ENCODE measurements around the gene HDAC4. TPM values are rescaled to one million over a fixed set of nuclear protein-coding genes. Genes with fewer than 3 reads are reported as not detected.

The HDAC4 gene
- total RNA-seq, 1 experiment from 2014 or later = 4.5 TPM

GRCh38 chr2:239095460-239096081 is 305.2 kb downstream of the HDAC4 start:
- no peak for DNase-seq (ENCODE audit: low spot score)
- in situ Hi-C loops (cut with HindIII; ENCODE audit: low sequenced_read_pairs) = no loop called here

- DNase-seq (ENCODE audit: low spot score) = no peak
- in situ Hi-C loops (cut with HindIII; ENCODE audit: low sequenced_read_pairs) = no loop called here
Measured at GRCh38 chr2:239094867-239095266, 306.0 kb downstream of the HDAC4 start.

GRCh38 chr2:239093952-239094351 is 306.9 kb downstream of the HDAC4 start:
- no peak for DNase-seq (ENCODE audit: low spot score)
- in situ Hi-C loops (cut with HindIII; ENCODE audit: low sequenced_read_pairs) = no loop called here

- in situ Hi-C loops (cut with HindIII; ENCODE audit: low sequenced_read_pairs) = no loop called here
Measured at GRCh38 chr2:239093542-239093941, 307.3 kb downstream of the HDAC4 start.

GRCh38 chr2:239092571-239093294 is 308.1 kb downstream of the HDAC4 start:
- in situ Hi-C loops (cut with HindIII; ENCODE audit: low sequenced_read_pairs) = no loop called here
- DNase-seq (ENCODE audit: low spot score) = peak; percentile 19

More at GRCh38 chr2:239093542-239093941, 307.3 kb downstream of the HDAC4 start:
- no peak for DNase-seq (ENCODE audit: low spot score)

- in situ Hi-C loops (cut with HindIII; ENCODE audit: low sequenced_read_pairs) = no loop called here
Measured at GRCh38 chr2:239089884-239090283, 310.9 kb downstream of the HDAC4 start.

GRCh38 chr2:239087046-239087710 is 313.6 kb downstream of the HDAC4 start:
- in situ Hi-C loops (cut with HindIII; ENCODE audit: low sequenced_read_pairs) = no loop called here
- DNase-seq (ENCODE audit: low spot score) = no peak

More at GRCh38 chr2:239089884-239090283, 310.9 kb downstream of the HDAC4 start:
- no peak for DNase-seq (ENCODE audit: low spot score)

- in situ Hi-C loops (cut with HindIII; ENCODE audit: low sequenced_read_pairs) = no loop called here
Measured at GRCh38 chr2:239086325-239087020, 314.3 kb downstream of the HDAC4 start.

GRCh38 chr2:239085201-239085992 is 315.4 kb downstream of the HDAC4 start:
- in situ Hi-C loops (cut with HindIII; ENCODE audit: low sequenced_read_pairs) = no loop called here
- DNase-seq (ENCODE audit: low spot score) = no peak

More at GRCh38 chr2:239086325-239087020, 314.3 kb downstream of the HDAC4 start:
- DNase-seq (ENCODE audit: low spot score) = no peak

- no peak for DNase-seq (ENCODE audit: low spot score)
- in situ Hi-C loops (cut with HindIII; ENCODE audit: low sequenced_read_pairs) = no loop called here
Measured at GRCh38 chr2:239084007-239084406, 316.8 kb downstream of the HDAC4 start.

- in situ Hi-C loops (cut with HindIII; ENCODE audit: low sequenced_read_pairs) = no loop called here
- no peak for DNase-seq (ENCODE audit: low spot score)
Measured at GRCh38 chr2:239082425-239082824, 318.4 kb downstream of the HDAC4 start.

- DNase-seq (ENCODE audit: low spot score) = no peak
- in situ Hi-C loops (cut with HindIII; ENCODE audit: low sequenced_read_pairs) = no loop called here
Measured at GRCh38 chr2:239081622-239082021, 319.2 kb downstream of the HDAC4 start.

- in situ Hi-C loops (cut with HindIII; ENCODE audit: low sequenced_read_pairs) = no loop called here
- DNase-seq (ENCODE audit: low spot score) = no peak
Measured at GRCh38 chr2:239081046-239081445, 319.8 kb downstream of the HDAC4 start.

GRCh38 chr2:239079671-239080294 is 321.0 kb downstream of the HDAC4 start:
- DNase-seq (ENCODE audit: low spot score) = no peak
- in situ Hi-C loops (cut with HindIII; ENCODE audit: low sequenced_read_pairs) = no loop called here

GRCh38 chr2:239078128-239078924 is 322.5 kb downstream of the HDAC4 start:
- in situ Hi-C loops (cut with HindIII; ENCODE audit: low sequenced_read_pairs) = no loop called here
- DNase-seq (ENCODE audit: low spot score) = no peak

- no peak for DNase-seq (ENCODE audit: low spot score)
- in situ Hi-C loops (cut with HindIII; ENCODE audit: low sequenced_read_pairs) = no loop called here
Measured at GRCh38 chr2:239077260-239077659, 323.6 kb downstream of the HDAC4 start.

GRCh38 chr2:239075918-239076758 is 324.7 kb downstream of the HDAC4 start:
- in situ Hi-C loops (cut with HindIII; ENCODE audit: low sequenced_read_pairs) = no loop called here
- DNase-seq (ENCODE audit: low spot score) = no peak
